GM12878 (cell line): ENCODE measurements around the gene TNNT1. TPM values are rescaled to one million over a fixed set of nuclear protein-coding genes. Genes with fewer than 3 reads are reported as not detected.

Experiments used
- ATAC-seq: fragments of 200-7000 bp; cut with Tn5 transposase; 3 replicates; pipeline ENCODE4 v1.9.1; 2020; ENCODE audit warnings: mild to moderate bottlenecking, moderate library complexity
- BruUV-seq: library from RNA; stranded (reverse); fragments of 400-500 nt; replicated peaks from 2 replicates; lab custom pipeline; 2021; lab: Mats Ljungman, UMichigan
- CTCF ChIA-PET: fragments of 300-600 bp; sonication (Branson Sonifier 250); formaldehyde crosslinking; extraction: SDS; loops from one replicate; lab custom pipeline; 2021; ENCODE audit warnings: inconsistent platforms; lab: Yijun Ruan, JAX
- POLR2A ChIA-PET: fragments of 350-600 bp; formaldehyde crosslinking; extraction: SDS; loops from one replicate; lab custom pipeline; 2021; ENCODE audit warnings: inconsistent platforms; lab: Charles Lee
- RAD21 ChIA-PET: fragments of 300-600 bp; sonication (Branson Sonifier 250); formaldehyde crosslinking; loops from one replicate; lab custom pipeline; 2023; ENCODE audit warnings: antibody characterized with exemption; ENCODE audit not compliant: unreplicated experiment; lab: Charles Lee
- SMC1A ChIA-PET: fragments of 300-600 bp; sonication (Branson Sonifier 250); formaldehyde crosslinking; loops from one replicate; lab custom pipeline; 2023; ENCODE audit not compliant: unreplicated experiment, uncharacterized antibody; lab: Charles Lee
- DNase-seq: peaks from one replicate; pipeline ENCODE4 v3.0.0-alpha.2; 2011; ENCODE audit warnings: low read depth, low spot score
- FAIRE-seq: peaks from 3 replicates; lab custom pipeline; 2011; peaks lifted over from hg19 to GRCh38; lab: Jason Lieb, UNC
- H2AFZ ChIP-seq: 2 replicates; pipeline ENCODE4 v1.6.0; 2011; ENCODE audit warnings: low read depth, low read length, control low read depth; ENCODE audit not compliant: control insufficient read depth
- H3K27ac ChIP-seq: 2 replicates; pipeline ENCODE4 v1.5.1; 2011; ENCODE audit warnings: control low read depth; ENCODE audit not compliant: control insufficient read depth, insufficient read depth
- H3K27me3 ChIP-seq, 2 experiments: replicated peaks in 1 of 2; 2 replicates each; pipeline versions ENCODE4 v1.6.0 to v1.6.1; 2011; ENCODE audit warnings: low read length in 1 of 2; ENCODE audit not compliant: control insufficient read depth in 2 of 2, insufficient read depth in 2 of 2
- H3K36me3 ChIP-seq, 2 experiments: 2 replicates each; pipeline ENCODE4 v1.5.1; 2011; ENCODE audit warnings: low read length in 1 of 2; ENCODE audit not compliant: control insufficient read depth in 2 of 2, insufficient read depth in 2 of 2
- H3K4me1 ChIP-seq: 2 replicates; pipeline ENCODE4 v1.6.1; 2011; ENCODE audit warnings: mild to moderate bottlenecking, low read length, moderate library complexity, mixed read lengths; ENCODE audit not compliant: control insufficient read depth, insufficient read depth
- H3K4me2 ChIP-seq: 2 replicates; pipeline ENCODE4 v1.6.0; 2011; ENCODE audit warnings: control low read depth; ENCODE audit not compliant: control insufficient read depth, insufficient read depth
- H3K4me3 ChIP-seq: fragments of 200-600 bp; sonication (generic); 2 replicates; pipeline ENCODE4 v1.5.1; 2016
- H3K79me2 ChIP-seq: 2 replicates; pipeline ENCODE4 v1.6.0; 2011; ENCODE audit warnings: low read length; ENCODE audit not compliant: control insufficient read depth, insufficient read depth
- H3K9ac ChIP-seq: 2 replicates; pipeline ENCODE4 v1.8.0; 2011; ENCODE audit warnings: low read length, control low read depth, mixed read lengths; ENCODE audit not compliant: control insufficient read depth, insufficient read depth
- H3K9me3 ChIP-seq: replicated peaks from 3 replicates; pipeline ENCODE4 v1.5.1; 2011; ENCODE audit warnings: mild to moderate bottlenecking, low read length; ENCODE audit not compliant: control insufficient read depth, insufficient read depth
- H4K20me1 ChIP-seq: 2 replicates; pipeline ENCODE4 v1.6.0; 2011; ENCODE audit not compliant: control insufficient read depth, insufficient read depth
- CUX1 ChIP-seq: IDR thresholded peaks from 2 replicates; pipeline ENCODE4 v1.6.1; 2012; ENCODE audit warnings: improper control_type of control experiment, low read depth, low read length; ENCODE audit not compliant: insufficient replicate concordance
- E2F8 ChIP-seq: fragments of 450-650 bp; IDR thresholded peaks from 2 replicates; pipeline ENCODE4 v1.6.1; 2018; ENCODE audit warnings: mild to moderate bottlenecking, low read depth, moderate library complexity; ENCODE audit not compliant: partially characterized antibody
- PAX8 ChIP-seq: fragments of 450-650 bp; IDR thresholded peaks from 2 replicates; pipeline ENCODE4 v1.6.1; 2017; ENCODE audit warnings: mild to moderate bottlenecking, moderate library complexity
- PKNOX1 ChIP-seq: fragments of 450-650 bp; IDR thresholded peaks from 2 replicates; pipeline ENCODE4 v1.6.1; 2016; ENCODE audit warnings: mild to moderate bottlenecking
- POLR2A ChIP-seq: IDR thresholded peaks from 2 replicates; pipeline ENCODE4 v1.6.1; 2011; ENCODE audit warnings: low read depth, mild to moderate bottlenecking, low read length
- POU2F2 ChIP-seq: IDR thresholded peaks from 3 replicates; pipeline ENCODE4 v1.6.1; 2011; ENCODE audit warnings: low read depth, mild to moderate bottlenecking, low read length, borderline replicate concordance
- TARDBP ChIP-seq: IDR thresholded peaks from 2 replicates; pipeline ENCODE4 v1.6.1; 2016; ENCODE audit warnings: borderline replicate concordance
- WGBS: methylation state at CpG from one replicate; pipeline ENCODE4 v1.1.6; 2016; ENCODE audit warnings: low lambda C conversion rate; ENCODE audit not compliant: insufficient replicate concordance, insufficient coverage; ENCODE audit errors: missing lambda C conversion rate; 5-methylcytosine and 5-hydroxymethylcytosine counted together
- in situ Hi-C: fragments of 300-500 bp; cut with MboI; formaldehyde crosslinking; loops from 9 replicates; pipeline ENCODE4 v1.14.3; 2018; ENCODE audit warnings: mixed read lengths
- intact Hi-C: fragments of 100-400 bp; cut with micrococcal nuclease; formaldehyde crosslinking; loops from one replicate; pipeline ENCODE4 v1.14.2; 2022; ENCODE audit not compliant: unreplicated experiment
- polyA plus RNA-seq, 11 experiments: library from polyadenylated mRNA; depleted of rRNA in 4 of 11; unstranded in 6 of 11; stranded (reverse) in 5 of 11; fragments of >200 nt; fragmentation: Nextera tagmentation in 4 of 11; fragmentation: Illumina TruSeq in 1 of 11; extraction: Ambion mirVana in 4 of 11; extraction: Trizol in 1 of 11; gene quantifications; 1 replicate in 1 of 11; 2 replicates in 10 of 11; pipeline versions ENCODE4 v1.2.1 to v1.2.3, GENCODE V29; 2011 to 2016; ENCODE audit warnings: inconsistent platforms in 2 of 11, missing spikeins in 2 of 11, low read depth in 1 of 11
- total RNA-seq, 4 experiments: library from RNA; depleted of rRNA in 3 of 4; stranded (reverse); fragments of >200 nt in 3 of 4; fragmentation: Illumina TruSeq in 1 of 4; extraction: Trizol in 1 of 4; gene quantifications; 2 replicates each; pipeline versions ENCODE4 v1.2.1 to v1.2.3, GENCODE V29; 2013 to 2021

The TNNT1 gene
- total and polyA plus RNA-seq, 10 of the 15 experiments (the other 5 are each of a cell fraction or from before 2014, with no cell fraction given), result 0.26 to 0.62 (median 0.37) TPM; not detected in 7

GRCh38 chr19:55147545-55148251, 1.3 kb downstream of the TNNT1 start (continued):
- TF ChIP-seq PKNOX1 (no peak), E2F8 (no peak)

GRCh38 chr19:55146705-55147273, 2.2 kb downstream of the TNNT1 start:
- ChIA-PET POLR2A (no interaction called here), RAD21 (interaction anchor here (0.6 to 1.3 kb wide), 2 partner anchors 13 to 485 kb away, joined by 3 read pairs; no protein-coding TSS in a partner anchor), CTCF (interaction anchor here (0.6 to 2.0 kb wide), 6 partner anchors 11 to 357 kb away, joined by 3 to 11 read pairs (median 3); no protein-coding TSS in a partner anchor), SMC1A (no interaction called here)
- no peak overlapping the region for H3K4me3 ChIP-seq
- ATAC-seq, result peak; percentile 19; the same call in 2 of the 3 replicates
- BruUV-seq, result no TSS peak
- 30% methylated on average over 9 of the region's 27 CpGs for WGBS
- no peak overlapping the region for H3K27ac ChIP-seq
- no peak overlapping the region for H3K4me2 ChIP-seq
- H3K9me3 ChIP-seq, result no peaks in the 10 kb centered on the region; the same call in 2 of the 3 replicates
- H3K79me2 ChIP-seq, result no peaks in the 10 kb centered on the region
- no peaks in the 10 kb centered on the region; a peak in 2 of 4 replicates for H3K27me3 ChIP-seq
- in situ Hi-C loops, result no loop called here
- DNase-seq, result no peak
- FAIRE-seq, result no peak
- no peak overlapping the region for H2AFZ ChIP-seq
- no peaks in the 10 kb centered on the region for H4K20me1 ChIP-seq
- H3K9ac ChIP-seq, result no peak overlapping the region
- intact Hi-C loops, result no loop called here
- no peaks in the 10 kb centered on the region for H3K4me1 ChIP-seq
- H3K36me3 ChIP-seq, result no peaks in the 10 kb centered on the region
- TF ChIP-seq POLR2A, result no peak
- TF ChIP-seq PAX8, result no peak
- no peak for TF ChIP-seq CUX1
- TF ChIP-seq TARDBP, result no peak
- no peak for TF ChIP-seq POU2F2
